ENCODE measurements around the gene CROCC. TPM values are rescaled to one million over a fixed set of nuclear protein-coding genes. Genes with fewer than 3 reads are reported as not detected.

Gene CROCC
- total RNA-seq, 1 donor from 2014 or later = 26.2 TPM

- peaks cover 3% of the 10 kb centered on the region for H3K36me3 ChIP-seq (ENCODE audit: control insufficient read depth, insufficient read depth, low read length)
- TF ChIP-seq CTCF (IDR thresholded peaks at IDR 0.05; ENCODE audit: insufficient read depth, low read length, poor library complexity, severe bottlenecking) = no peak
- peak; percentile 71 for DNase-seq (ENCODE audit: low read depth)
- H3K4me3 ChIP-seq (ENCODE audit: low read depth, low read length) = no peak overlapping the region
- H3K27me3 ChIP-seq (ENCODE audit: control insufficient read depth, insufficient read depth, low read length) = no peaks in the 10 kb centered on the region
Measured at GRCh38 chr1:17016317-17016661, 94.6 kb downstream of the CROCC start.

GRCh38 chr1:17017435-17017834 lies 95.7 kb downstream of the CROCC start:
- peaks cover 5% of the 10 kb centered on the region for H3K36me3 ChIP-seq (ENCODE audit: control insufficient read depth, insufficient read depth, low read length)
- no peak for TF ChIP-seq CTCF (IDR thresholded peaks at IDR 0.05; ENCODE audit: insufficient read depth, low read length, poor library complexity, severe bottlenecking)

GRCh38 chr1:17018849-17019248 lies 97.1 kb downstream of the CROCC start:
- Histone ChIP-seq H3K27me3 (ENCODE audit: control insufficient read depth, insufficient read depth, low read length) (no peaks in the 10 kb centered on the region), H3K4me3 (ENCODE audit: low read depth, low read length) (no peak overlapping the region), H3K36me3 (ENCODE audit: control insufficient read depth, insufficient read depth, low read length) (peaks cover 5% of the 10 kb centered on the region)
- no peak for DNase-seq (ENCODE audit: low read depth)
- TF ChIP-seq CTCF (IDR thresholded peaks at IDR 0.05; ENCODE audit: insufficient read depth, low read length, poor library complexity, severe bottlenecking) = no peak

More at GRCh38 chr1:17017435-17017834, 95.7 kb downstream of the CROCC start:
- Histone ChIP-seq H3K27me3 (ENCODE audit: control insufficient read depth, insufficient read depth, low read length) (no peaks in the 10 kb centered on the region), H3K4me3 (ENCODE audit: low read depth, low read length) (no peak overlapping the region)
- DNase-seq (ENCODE audit: low read depth) = no peak

- Histone ChIP-seq H3K36me3 (ENCODE audit: control insufficient read depth, insufficient read depth, low read length) (peaks cover 5% of the 10 kb centered on the region), H3K27me3 (ENCODE audit: control insufficient read depth, insufficient read depth, low read length) (no peaks in the 10 kb centered on the region), H3K4me3 (ENCODE audit: low read depth, low read length) (no peak overlapping the region)
- no peak for DNase-seq (ENCODE audit: low read depth)
- TF ChIP-seq CTCF (IDR thresholded peaks at IDR 0.05; ENCODE audit: insufficient read depth, low read length, poor library complexity, severe bottlenecking) = no peak
Measured at GRCh38 chr1:17020502-17020901, 98.8 kb downstream of the CROCC start.

GRCh38 chr1:17021896-17022295 lies 100.2 kb downstream of the CROCC start:
- no peak for TF ChIP-seq CTCF (IDR thresholded peaks at IDR 0.05; ENCODE audit: insufficient read depth, low read length, poor library complexity, severe bottlenecking)
- H3K4me3 ChIP-seq (ENCODE audit: low read depth, low read length) = no peak overlapping the region
- no peak for DNase-seq (ENCODE audit: low read depth)
- peaks cover 7% of the 10 kb centered on the region for H3K36me3 ChIP-seq (ENCODE audit: control insufficient read depth, insufficient read depth, low read length)
- H3K27me3 ChIP-seq (ENCODE audit: control insufficient read depth, insufficient read depth, low read length) = no peaks in the 10 kb centered on the region

Other genes starting within 250 kb of the CROCC start
- gene RNU1-4, start 181.4 kb upstream of the CROCC start, total RNA-seq = under 0.01 TPM in 2 replicates
- gene RNU1-2, start 26.0 kb upstream of the CROCC start, total RNA-seq = under 0.01 TPM in 2 replicates
- gene MFAP2, start 58.7 kb downstream of the CROCC start, total RNA-seq = 58.2 and 64.0 TPM in 2 replicates
- 74.1 and 107 TPM in 2 replicates for gene ATP13A2, start 90.0 kb downstream of the CROCC start, total RNA-seq
- 109 and 122 TPM in 2 replicates for gene SDHB, start 132.1 kb downstream of the CROCC start, total RNA-seq
- gene PADI2, start 197.5 kb downstream of the CROCC start, total RNA-seq = 6.4 and 8.1 TPM in 2 replicates